Mucosa of descending colon (tissue), 3 donors: Measurements from ENCODE around the gene GGT5. TPM values are rescaled to one million over a fixed set of nuclear protein-coding genes. Genes with fewer than 3 reads are reported as not detected.
A peak's percentile ranks its signal among the peaks of the same experiment; 100 is the strongest.

ENCODE experiments used
- ATAC-seq: fragments of 200-7000 bp; cut with Tn5 transposase; one replicate; pipeline ENCODE4 v1.9.1; 2020; ENCODE audit warnings: mild to moderate bottlenecking, moderate library complexity
- DNase-seq, 3 donors: peaks; one replicate each; pipeline ENCODE4 v3.0.0-alpha.2; 2020
- H3K36me3 ChIP-seq: fragments of 200-600 bp; one replicate; pipeline ENCODE4 v1.8.0; 2021; ENCODE audit warnings: low read depth, mild to moderate bottlenecking
- H3K4me1 ChIP-seq: fragments of 200-600 bp; one replicate; pipeline ENCODE4 v1.8.0; 2021; ENCODE audit warnings: low read depth, mild to moderate bottlenecking
- H3K4me3 ChIP-seq: fragments of 200-600 bp; one replicate; pipeline ENCODE4 v1.8.0; 2021; ENCODE audit warnings: mild to moderate bottlenecking
- H3K9me3 ChIP-seq: fragments of 200-600 bp; one replicate; pipeline ENCODE4 v1.8.0; 2021; ENCODE audit warnings: mild to moderate bottlenecking
- intact Hi-C, 2 donors: fragments of 100-400 bp; cut with DNase I in 1 of 2; cut with micrococcal nuclease in 1 of 2; formaldehyde crosslinking; loops; one replicate each; pipeline versions ENCODE4 v1.11.0 to v1.11.1; 2022; cut with DNase I, micrococcal nuclease
- total RNA-seq, 3 donors: library from RNA; stranded (reverse); fragmentation: NEBNext Ultra II Directional in 2 of 3; extraction: Animal tissue kit (Norgen Biotek cat#: 25700) in 2 of 3; gene quantifications; one replicate each; pipeline versions ENCODE4 v1.2.1 to v1.2.4, GENCODE V29; 2021 to 2023
- TF ChIP-seq, protein P1 (sequence below): fragments of 200-600 bp; IDR thresholded peaks from one replicate; pipeline ENCODE4 v1.8.0; 2022; ENCODE audit warnings: antibody characterized with exemption, mild to moderate bottlenecking
- donor health status: DM: no; HTN: no; CAD: no; lungs with moderate emphysema.
- donor health status: DM: no; HTN: no; CAD: no.
- donor health status: DM: no; HTN: yes; CAD: no.

Gene GGT5
- total RNA-seq, 3 donors from 2014 or later, result 2.3 to 14.7 (median 6.6) TPM

DNA sequence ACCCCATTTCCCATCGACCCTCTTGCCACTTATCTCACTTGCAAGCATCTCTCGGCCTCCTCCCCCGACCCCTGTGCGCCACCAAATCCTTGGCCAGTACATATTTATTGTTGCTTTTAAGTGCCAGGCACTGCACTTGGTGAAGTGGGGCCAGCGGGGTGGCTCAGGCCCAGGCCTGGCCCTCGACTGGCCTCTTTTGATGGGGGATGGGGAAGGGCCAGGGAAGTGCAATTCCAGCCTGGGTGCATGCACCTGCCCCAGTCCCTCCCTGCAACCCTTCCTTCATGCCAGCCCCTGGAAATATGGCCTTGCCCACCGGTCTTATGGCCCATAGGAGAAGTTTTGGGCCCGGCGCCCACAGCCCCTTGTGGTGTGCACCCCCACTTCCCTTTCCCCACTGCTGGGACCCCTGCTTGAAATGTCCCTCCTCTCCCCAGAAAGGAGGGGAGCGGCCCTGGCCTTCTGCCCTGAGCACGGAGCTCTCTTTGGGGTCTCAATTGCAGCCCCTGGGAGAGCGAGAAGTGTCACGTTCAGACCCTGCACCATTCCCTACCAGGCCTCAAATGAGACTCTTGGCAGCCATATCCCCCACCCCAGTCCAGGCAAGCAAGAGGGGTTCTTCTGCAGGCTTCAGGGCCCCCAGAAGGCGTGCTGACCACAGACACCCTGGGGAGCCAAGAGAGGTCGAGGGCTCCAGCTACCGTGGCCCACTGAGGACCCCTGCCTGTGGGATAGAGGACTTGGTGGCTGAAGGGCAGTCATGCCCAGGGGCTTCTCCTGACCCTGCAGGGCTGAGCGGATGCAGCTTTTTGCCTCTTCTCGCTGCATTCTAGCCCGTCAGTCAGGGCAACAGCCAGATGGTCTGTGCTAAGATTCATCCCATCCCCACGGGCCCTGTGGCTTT, 62.6 kb downstream of the GGT5 start:
- H3K4me1 ChIP-seq, result peaks cover 13% of the 10 kb centered on the region

DNA sequence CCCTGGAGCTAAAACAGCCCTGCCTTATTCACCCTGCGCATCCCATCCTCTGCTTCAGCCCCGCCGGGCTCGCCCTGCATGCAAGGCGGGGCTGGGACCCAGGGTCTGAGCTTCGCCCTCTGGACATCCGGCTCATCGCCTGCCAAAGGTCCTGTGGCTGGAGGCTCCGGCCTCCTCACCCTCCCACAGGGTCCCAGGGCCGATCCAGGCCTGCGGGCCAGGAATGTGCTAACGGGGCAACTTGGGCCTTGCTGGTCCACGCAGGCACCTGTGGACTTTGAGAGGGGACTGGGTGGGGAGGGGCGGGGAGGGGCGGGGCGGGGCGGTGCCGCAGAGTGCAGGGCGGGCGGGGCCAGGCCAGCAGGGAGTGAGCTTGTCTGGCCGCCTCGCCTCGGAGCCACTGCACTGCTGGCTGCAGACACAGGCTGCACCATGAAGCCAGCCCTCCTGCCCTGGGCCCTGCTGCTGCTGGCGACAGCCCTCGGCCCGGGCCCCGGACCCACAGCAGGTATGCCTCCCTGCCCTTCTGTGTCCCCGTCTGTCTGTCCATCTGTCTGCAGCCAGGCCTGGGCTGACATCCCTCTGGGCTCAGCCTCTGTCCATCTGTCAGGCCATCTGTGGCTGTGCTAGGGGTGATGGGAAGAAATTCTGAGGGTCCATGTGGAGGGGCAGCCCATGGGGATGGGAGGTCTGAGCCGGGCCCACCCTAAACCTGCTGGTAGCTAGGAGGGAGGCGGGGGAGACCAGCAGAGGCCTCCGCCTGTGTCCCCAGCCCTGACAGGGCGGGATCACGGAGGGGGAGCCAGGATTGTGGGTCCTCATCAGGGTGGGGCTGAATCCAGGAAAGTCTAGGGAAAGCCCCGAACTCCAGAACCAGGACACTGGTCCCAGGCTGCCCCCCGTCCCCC, 63.5 kb downstream of the GGT5 start, which contains the start of gene SUSD2:
Gene SUSD2, plus strand, starts transcription at position 400 of the 908 bp plus-strand sequence. Its CDS starts 33 bp downstream, at position 433.
- ATAC-seq, result peak; percentile 79
- peak; percentile 59 to 77 (median 64) for DNase-seq
- TF ChIP-seq, protein P1, sequence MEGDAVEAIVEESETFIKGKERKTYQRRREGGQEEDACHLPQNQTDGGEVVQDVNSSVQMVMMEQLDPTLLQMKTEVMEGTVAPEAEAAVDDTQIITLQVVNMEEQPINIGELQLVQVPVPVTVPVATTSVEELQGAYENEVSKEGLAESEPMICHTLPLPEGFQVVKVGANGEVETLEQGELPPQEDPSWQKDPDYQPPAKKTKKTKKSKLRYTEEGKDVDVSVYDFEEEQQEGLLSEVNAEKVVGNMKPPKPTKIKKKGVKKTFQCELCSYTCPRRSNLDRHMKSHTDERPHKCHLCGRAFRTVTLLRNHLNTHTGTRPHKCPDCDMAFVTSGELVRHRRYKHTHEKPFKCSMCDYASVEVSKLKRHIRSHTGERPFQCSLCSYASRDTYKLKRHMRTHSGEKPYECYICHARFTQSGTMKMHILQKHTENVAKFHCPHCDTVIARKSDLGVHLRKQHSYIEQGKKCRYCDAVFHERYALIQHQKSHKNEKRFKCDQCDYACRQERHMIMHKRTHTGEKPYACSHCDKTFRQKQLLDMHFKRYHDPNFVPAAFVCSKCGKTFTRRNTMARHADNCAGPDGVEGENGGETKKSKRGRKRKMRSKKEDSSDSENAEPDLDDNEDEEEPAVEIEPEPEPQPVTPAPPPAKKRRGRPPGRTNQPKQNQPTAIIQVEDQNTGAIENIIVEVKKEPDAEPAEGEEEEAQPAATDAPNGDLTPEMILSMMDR, result no peak
- Histone ChIP-seq H3K4me3 (no peak within 1 kb of the TSS), H3K36me3 (no peaks in the 10 kb centered on the region), H3K9me3 (no peaks in the 10 kb centered on the region), H3K4me1 (peaks cover 13% of the 10 kb centered on the region)
- intact Hi-C loops, result no loop called here

More for the DNA sequence above, 62.6 kb downstream of the GGT5 start:
- Histone ChIP-seq H3K9me3 (no peaks in the 10 kb centered on the region), H3K36me3 (no peaks in the 10 kb centered on the region), H3K4me3 (no peak overlapping the region)
- ATAC-seq, result no peak
- TF ChIP-seq, protein P1, result no peak
- intact Hi-C loops, result no loop called here
- DNase-seq, result peak in 1 of 3 donors; percentile 39

- peak; percentile 2 for ATAC-seq
- no peaks in the 10 kb centered on the region for H3K36me3 ChIP-seq
- peak in 1 of 3 donors; percentile 50 for DNase-seq
- TF ChIP-seq, protein P1, result no peak
- intact Hi-C loops, result no loop called here
- no peak overlapping the region for H3K4me3 ChIP-seq
- H3K4me1 ChIP-seq, result peaks cover 13% of the 10 kb centered on the region
- H3K9me3 ChIP-seq, result no peaks in the 10 kb centered on the region
Measured at GRCh38 chr22:24180316-24181087, 64.4 kb downstream of the GGT5 start.

DNA sequence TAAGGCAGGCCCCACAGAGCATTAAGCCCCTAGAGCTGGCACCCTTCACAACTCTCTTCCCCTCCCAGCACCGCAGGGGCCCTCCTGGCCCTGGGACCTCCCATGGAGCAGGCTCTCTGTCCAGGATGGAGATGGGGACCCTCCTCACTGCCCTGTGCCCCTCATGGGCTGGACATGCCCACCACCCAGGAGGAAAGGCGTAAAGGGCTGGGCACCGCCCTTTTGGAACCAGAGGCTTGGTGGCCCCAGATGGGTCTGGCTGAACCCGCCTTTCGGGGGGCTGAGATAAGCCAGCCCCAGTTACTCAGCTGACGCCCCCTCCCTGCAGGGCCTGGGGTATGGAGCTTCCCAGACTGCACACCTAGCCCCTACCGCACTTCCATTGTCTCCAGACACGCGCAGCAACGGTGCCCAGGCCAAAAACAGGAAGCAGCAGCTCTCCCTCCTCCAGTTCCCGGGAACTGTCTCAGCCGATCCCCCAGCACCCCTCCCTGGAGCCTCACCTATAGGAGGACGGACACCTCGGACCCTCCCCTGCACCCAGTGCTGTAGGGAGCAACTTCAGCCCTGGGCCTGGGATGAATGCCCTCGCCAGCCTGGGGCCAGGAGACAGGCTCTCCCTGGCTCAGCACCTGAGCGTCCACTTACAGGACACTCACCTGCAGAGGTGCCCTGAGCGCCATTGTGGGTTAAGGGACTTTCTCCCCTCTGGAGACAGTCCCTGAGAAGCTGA, 65.2 kb downstream of the GGT5 start:
- no peak for ATAC-seq
- TF ChIP-seq, protein P1, result no peak
- Histone ChIP-seq H3K9me3 (no peaks in the 10 kb centered on the region), H3K4me1 (peaks cover 13% of the 10 kb centered on the region), H3K36me3 (no peaks in the 10 kb centered on the region), H3K4me3 (no peak overlapping the region)
- DNase-seq, result no peak
- intact Hi-C loops, result no loop called here
